ENCODE data around the gene TMEM184B. TPM values are rescaled to one million over a fixed set of nuclear protein-coding genes. Genes with fewer than 3 reads are reported as not detected.

The TMEM184B gene
- total and polyA plus RNA-seq, 2 donors (not counting 1 experiment from before 2014, with no cell fraction given), result 9.9 to 24.7 TPM

DNA sequence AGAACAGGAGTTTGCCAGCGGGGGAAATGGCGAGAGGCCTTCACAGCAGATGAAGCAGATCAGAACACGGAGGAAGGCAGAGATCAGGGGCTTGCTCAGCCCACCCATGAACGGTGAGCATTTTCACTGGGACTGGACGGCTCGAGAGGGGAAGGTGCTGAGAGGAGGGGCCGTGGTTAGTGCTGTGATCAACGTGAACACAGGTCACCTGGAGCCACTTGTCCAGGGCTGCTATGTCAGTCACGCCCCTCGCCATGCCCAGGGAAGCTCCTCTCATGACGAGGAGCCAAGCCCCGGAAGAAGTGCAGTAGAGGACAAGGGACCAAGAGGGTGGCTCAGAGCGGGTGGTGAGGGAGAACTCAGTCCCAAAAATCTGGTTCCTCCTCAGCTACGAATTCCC is 98.2 kb downstream of the TMEM184B start:
- Mint-ChIP-seq H3K27me3 (no peaks in the 10 kb centered on the region), H3K27ac (no peak overlapping the region), H3K4me3 (no peak overlapping the region), H3K9me3 (ENCODE audit: insufficient read depth) (no peaks in the 10 kb centered on the region), H3K4me1 (peaks cover 22% of the 10 kb centered on the region)
- peaks cover 13 to 18% of the 10 kb centered on the region in 2 donors for H3K4me1 ChIP-seq (ENCODE audit: control insufficient read depth in 2 of 2, insufficient read depth in 2 of 2, low read length in 2 of 2)
- TF ChIP-seq EZH2 (IDR thresholded peaks at IDR 0.05; ENCODE audit: borderline replicate concordance, insufficient read depth, low read depth, low read length, poor library complexity, severe bottlenecking), result no peak
- TF ChIP-seq CTCF (IDR thresholded peaks at IDR 0.05), result no peak
- no peaks in the 10 kb centered on the region for H3K27me3 ChIP-seq (replicated peaks in 1 of 4; ENCODE audit: control extremely low read depth in 1 of 4, control insufficient read depth in 3 of 4, insufficient read depth in 4 of 4, low read length in 3 of 4)
- H3K9me3 ChIP-seq (ENCODE audit: control extremely low read depth in 1 of 3, control insufficient read depth in 2 of 3, insufficient read depth in 1 of 3, low read length in 2 of 3), result no peaks in the 10 kb centered on the region
- H3K79me2 ChIP-seq (ENCODE audit: control insufficient read depth, insufficient read depth, low read length), result peaks cover 39% of the 10 kb centered on the region
- no peak overlapping the region for H2AFZ ChIP-seq (ENCODE audit: insufficient read depth, low read depth, low read length, poor library complexity, severe bottlenecking)
- peaks cover 5% of the 10 kb centered on the region for H4K20me1 ChIP-seq (ENCODE audit: control insufficient read depth, insufficient read depth, low read length, poor library complexity, severe bottlenecking)
- 98% methylated on average over 14 of the region's 14 CpGs for WGBS (ENCODE audit: insufficient coverage)
- no peak overlapping the region for H3K9ac ChIP-seq (ENCODE audit: low read length)
- H3K4me2 ChIP-seq (replicated peaks; ENCODE audit: low read depth, low read length, poor library complexity, severe bottlenecking), result no peak overlapping the region
- POLR2A ChIA-PET, result no interaction called here
- H3K27ac ChIP-seq (ENCODE audit: low read length in 2 of 2), result no peak overlapping the region
- no peak overlapping the region for H3K4me3 ChIP-seq (ENCODE audit: control extremely low read depth in 1 of 5, extremely low read depth in 1 of 5, insufficient read depth in 1 of 5, low read depth in 2 of 5, low read length in 4 of 5)
- DNase-seq (no peak), ATAC-seq (ENCODE audit: low read depth) (no peak)
- no peaks in the 10 kb centered on the region for H3K36me3 ChIP-seq (replicated peaks in 1 of 2; ENCODE audit: control extremely low read depth in 1 of 2, control insufficient read depth in 1 of 2, extremely low read depth in 1 of 2, insufficient read depth in 2 of 2, low read length in 1 of 2)
- CTCF ChIA-PET, result no interaction called here
- intact Hi-C loops (cut with micrococcal nuclease), result no loop called here

DNA sequence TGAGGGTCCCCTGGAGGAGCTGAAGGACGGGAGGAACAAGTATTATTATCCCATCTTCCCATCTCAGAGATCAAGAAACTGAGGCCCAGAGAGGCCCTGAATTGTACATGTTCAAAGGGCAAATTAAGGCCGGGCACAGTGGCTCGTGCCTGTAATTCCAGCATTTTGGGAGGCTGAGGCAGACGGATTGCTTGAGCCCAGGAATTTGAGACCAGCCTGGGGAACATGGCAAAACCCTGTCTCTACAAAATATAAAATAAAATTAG is 99.2 kb downstream of the TMEM184B start:
- no peaks in the 10 kb centered on the region for H3K9me3 ChIP-seq (ENCODE audit: control extremely low read depth in 1 of 3, control insufficient read depth in 2 of 3, insufficient read depth in 1 of 3, low read length in 2 of 3)
- ChIA-PET POLR2A (no interaction called here), CTCF (no interaction called here)
- H3K4me1 ChIP-seq (ENCODE audit: control insufficient read depth in 2 of 2, insufficient read depth in 2 of 2, low read length in 2 of 2), result peaks cover 13 to 17% of the 10 kb centered on the region in 2 donors
- no peaks in the 10 kb centered on the region for H3K27me3 Mint-ChIP-seq
- H2AFZ ChIP-seq (ENCODE audit: insufficient read depth, low read depth, low read length, poor library complexity, severe bottlenecking), result no peak overlapping the region
- no peaks in the 10 kb centered on the region for H3K27me3 ChIP-seq (replicated peaks in 1 of 4; ENCODE audit: control extremely low read depth in 1 of 4, control insufficient read depth in 3 of 4, insufficient read depth in 4 of 4, low read length in 3 of 4)
- H3K4me3 ChIP-seq (ENCODE audit: control extremely low read depth in 1 of 5, extremely low read depth in 1 of 5, insufficient read depth in 1 of 5, low read depth in 2 of 5, low read length in 4 of 5), result no peak overlapping the region
- no peaks in the 10 kb centered on the region for H3K9me3 Mint-ChIP-seq (ENCODE audit: insufficient read depth)
- no peak overlapping the region for H3K4me3 Mint-ChIP-seq
- no peak for ATAC-seq (ENCODE audit: low read depth)
- peaks cover 48% of the 10 kb centered on the region for H3K79me2 ChIP-seq (ENCODE audit: control insufficient read depth, insufficient read depth, low read length)
- intact Hi-C loops (cut with micrococcal nuclease), result no loop called here
- peaks cover 5% of the 10 kb centered on the region for H4K20me1 ChIP-seq (ENCODE audit: control insufficient read depth, insufficient read depth, low read length, poor library complexity, severe bottlenecking)
- H3K9ac ChIP-seq (ENCODE audit: low read length), result no peak overlapping the region
- WGBS (ENCODE audit: insufficient coverage), result 94% methylated on average over 3 of the region's 4 CpGs
- H3K36me3 ChIP-seq (replicated peaks in 1 of 2; ENCODE audit: control extremely low read depth in 1 of 2, control insufficient read depth in 1 of 2, extremely low read depth in 1 of 2, insufficient read depth in 2 of 2, low read length in 1 of 2), result peaks cover 0 to 9% of the 10 kb centered on the region in 2 experiments
- H3K4me2 ChIP-seq (replicated peaks; ENCODE audit: low read depth, low read length, poor library complexity, severe bottlenecking), result no peak overlapping the region
- no peak for DNase-seq
- no peak overlapping the region for H3K27ac Mint-ChIP-seq
- H3K4me1 Mint-ChIP-seq, result peaks cover 17% of the 10 kb centered on the region
- no peak overlapping the region for H3K27ac ChIP-seq (ENCODE audit: low read length in 2 of 2)
- no peak for TF ChIP-seq CTCF (IDR thresholded peaks at IDR 0.05)
- no peak for TF ChIP-seq EZH2 (IDR thresholded peaks at IDR 0.05; ENCODE audit: borderline replicate concordance, insufficient read depth, low read depth, low read length, poor library complexity, severe bottlenecking)
